T-cell (primary cell): Measurements from ENCODE around the gene NPHP4. TPM values are rescaled to one million over a fixed set of nuclear protein-coding genes. Genes with fewer than 3 reads are reported as not detected.

Experiments
- ATAC-seq, 4 experiments: fragments of 200-7000 bp in 3 of 4; fragments of 150-1000 bp in 1 of 4; cut with Tn5 transposase; replicated peaks in 1 of 4; 1 replicate in 3 of 4; 2 replicates in 1 of 4; pipeline ENCODE4 v1.10.0; 2021; ENCODE audit warnings: moderate library complexity in 3 of 4, mild to moderate bottlenecking in 2 of 4, moderate number of reproducible peaks in 1 of 4
- CTCF ChIA-PET, 2 donors: fragments of 300-600 bp; sonication (Branson Sonifier 250); formaldehyde crosslinking; loops; one replicate each; lab custom pipeline; 2022; ENCODE audit warnings: antibody characterized with exemption in 2 of 2; lab: Charles Lee
- POLR2A ChIA-PET, 2 donors: fragments of 300-600 bp; sonication (Branson Sonifier 250); formaldehyde crosslinking; loops; one replicate each; lab custom pipeline; 2022; ENCODE audit warnings: antibody characterized with exemption in 2 of 2; lab: Charles Lee
- DNase-seq, 35 experiments: peaks; one replicate each; pipeline versions ENCODE4 v3.0.0 to v3.0.0-alpha.2; 2013 to 2023
- H3K27ac ChIP-seq: one replicate; pipeline ENCODE4 v1.5.1; 2013; ENCODE audit warnings: low read length
- H3K27me3 ChIP-seq, 2 experiments: replicated peaks in 1 of 2; 1 replicate in 1 of 2; 2 replicates in 1 of 2; pipeline versions ENCODE4 v1.6.1 to v1.7.0; 2013; ENCODE audit warnings: low read length in 1 of 2, mixed read lengths in 1 of 2; ENCODE audit not compliant: control insufficient read depth in 2 of 2, insufficient read depth in 2 of 2; ENCODE audit errors: extremely low read depth in 1 of 2
- H3K36me3 ChIP-seq, 2 donors: 1 replicate in 1 of 2; 2 replicates in 1 of 2; pipeline versions ENCODE4 v1.6.1 to v1.7.0; 2013; ENCODE audit warnings: low read length in 1 of 2; ENCODE audit not compliant: control insufficient read depth in 2 of 2, insufficient read depth in 1 of 2; ENCODE audit errors: extremely low read depth in 1 of 2
- H3K4me1 ChIP-seq, 2 experiments: 1 replicate in 1 of 2; 2 replicates in 1 of 2; pipeline versions ENCODE4 v1.6.1 to v1.7.0; 2013; ENCODE audit warnings: low read length in 2 of 2, mixed read lengths in 1 of 2; ENCODE audit not compliant: insufficient read depth in 2 of 2, control insufficient read depth in 1 of 2; ENCODE audit errors: extremely low read depth in 1 of 2
- H3K4me3 ChIP-seq, 2 donors: 1 replicate in 1 of 2; 2 replicates in 1 of 2; pipeline versions ENCODE4 v1.5.1 to v1.7.0; 2013; ENCODE audit warnings: mild to moderate bottlenecking in 2 of 2, low read length in 1 of 2, moderate library complexity in 1 of 2; ENCODE audit not compliant: control insufficient read depth in 1 of 2; ENCODE audit errors: extremely low read depth in 1 of 2
- H3K9me3 ChIP-seq: 2 replicates; pipeline ENCODE4 v1.7.0; 2013
- H3K27ac Mint-ChIP-seq, 2 donors: one replicate each; pipeline ENCODE4 v1.8.0; 2020 to 2021; ENCODE audit warnings: mild to moderate bottlenecking in 2 of 2, mixed read lengths in 2 of 2
- H3K27me3 Mint-ChIP-seq, 2 donors: one replicate each; pipeline ENCODE4 v1.8.0; 2021 to 2022; ENCODE audit warnings: mixed read lengths in 2 of 2
- H3K36me3 Mint-ChIP-seq: one replicate; pipeline ENCODE4 v1.8.0; 2021; ENCODE audit warnings: mixed read lengths
- H3K4me1 Mint-ChIP-seq, 3 donors: one replicate each; pipeline ENCODE4 v1.8.0; 2020 to 2022; ENCODE audit warnings: mixed read lengths in 3 of 3, mild to moderate bottlenecking in 1 of 3
- H3K4me3 Mint-ChIP-seq, 3 donors: one replicate each; pipeline ENCODE4 v1.8.0; 2020 to 2022; ENCODE audit warnings: mild to moderate bottlenecking in 3 of 3, mixed read lengths in 3 of 3, moderate library complexity in 3 of 3
- H3K9me3 Mint-ChIP-seq, 3 donors: one replicate each; pipeline ENCODE4 v1.8.0; 2020 to 2022; ENCODE audit warnings: mixed read lengths in 3 of 3
- WGBS: methylation state at CpG from one replicate; pipeline ENCODE4 v1.1.5; 2013; ENCODE audit warnings: missing lambda C conversion rate; ENCODE audit not compliant: insufficient coverage; 5-methylcytosine and 5-hydroxymethylcytosine counted together
- total RNA-seq, 35 experiments: library from RNA in 6 of 35; stranded (reverse) in 6 of 35; fragments of 120-200 nt in 1 of 35; gene quantifications; one replicate each; pipeline versions ENCODE4 v1.2.1 to v1.2.4 and lab custom pipeline; 2013 to 2026

NPHP4 gene
- total RNA-seq, 5 donors from 2014 or later (not counting 1 experiment from before 2014, with no cell fraction given) = 9.0 to 10.5 (median 9.8) TPM

- no peak for DNase-seq
- H3K27me3 ChIP-seq = no peaks in the 10 kb centered on the region
- no peaks in the 10 kb centered on the region for H3K4me1 ChIP-seq
- peaks cover 0 to 2% of the 10 kb centered on the region in 2 donors for H3K36me3 ChIP-seq
- CTCF ChIA-PET = no interaction called here
- H3K27ac ChIP-seq = no peak overlapping the region
- Mint-ChIP-seq H3K36me3 (peaks cover 14% of the 10 kb centered on the region), H3K4me1 (no peaks in the 10 kb centered on the region), H3K27me3 (no peaks in the 10 kb centered on the region), H3K27ac (no peak overlapping the region), H3K4me3 (no peak overlapping the region), H3K9me3 (no peaks in the 10 kb centered on the region)
- POLR2A ChIA-PET = no interaction called here
- H3K4me3 ChIP-seq = no peak overlapping the region
- 94% methylated on average over 22 of the region's 27 CpGs for WGBS
- no peaks in the 10 kb centered on the region for H3K9me3 ChIP-seq
- no peak for ATAC-seq
Observed at GRCh38 chr1:5861871-5862825, 130.1 kb downstream of the NPHP4 start.

- Mint-ChIP-seq H3K27ac (no peak overlapping the region), H3K9me3 (no peaks in the 10 kb centered on the region), H3K4me1 (no peaks in the 10 kb centered on the region), H3K36me3 (peaks cover 8% of the 10 kb centered on the region), H3K4me3 (no peak overlapping the region), H3K27me3 (no peaks in the 10 kb centered on the region)
- Histone ChIP-seq H3K36me3 (no peaks in the 10 kb centered on the region), H3K27me3 (no peaks in the 10 kb centered on the region), H3K4me1 (no peaks in the 10 kb centered on the region), H3K9me3 (no peaks in the 10 kb centered on the region), H3K4me3 (no peak overlapping the region), H3K27ac (no peak overlapping the region)
- 96% methylated on average over 17 of the region's 19 CpGs for WGBS
- DNase-seq (no peak), ATAC-seq (no peak)
- ChIA-PET CTCF (no interaction called here), POLR2A (no interaction called here)
Observed at GRCh38 chr1:5860277-5860676, 131.9 kb downstream of the NPHP4 start.

GRCh38 chr1:5859766-5860165, 132.5 kb downstream of the NPHP4 start:
- no peaks in the 10 kb centered on the region for H3K36me3 ChIP-seq
- H3K9me3 Mint-ChIP-seq = no peaks in the 10 kb centered on the region
- H3K27ac Mint-ChIP-seq = no peak overlapping the region
- H3K4me3 Mint-ChIP-seq = no peak overlapping the region
- H3K27me3 Mint-ChIP-seq = no peaks in the 10 kb centered on the region
- H3K27ac ChIP-seq = no peak overlapping the region
- peaks cover 8% of the 10 kb centered on the region for H3K36me3 Mint-ChIP-seq
- no peak for DNase-seq
- no peaks in the 10 kb centered on the region for H3K9me3 ChIP-seq
- CTCF ChIA-PET = no interaction called here
- POLR2A ChIA-PET = no interaction called here
- H3K27me3 ChIP-seq = no peaks in the 10 kb centered on the region
- H3K4me3 ChIP-seq = no peak overlapping the region
- no peak for ATAC-seq
- WGBS = 89% methylated on average over 14 of the region's 16 CpGs
- H3K4me1 ChIP-seq = no peaks in the 10 kb centered on the region
- H3K4me1 Mint-ChIP-seq = no peaks in the 10 kb centered on the region

- H3K4me1 ChIP-seq = no peaks in the 10 kb centered on the region
- no peaks in the 10 kb centered on the region for H3K9me3 Mint-ChIP-seq
- CTCF ChIA-PET = no interaction called here
- H3K4me1 Mint-ChIP-seq = no peaks in the 10 kb centered on the region
- no peaks in the 10 kb centered on the region for H3K27me3 ChIP-seq
- no peaks in the 10 kb centered on the region for H3K36me3 ChIP-seq
- POLR2A ChIA-PET = no interaction called here
- WGBS = 90% methylated on average over 23 of the region's 25 CpGs
- ATAC-seq (no peak), DNase-seq (no peak)
- H3K4me3 Mint-ChIP-seq = no peak overlapping the region
- H3K36me3 Mint-ChIP-seq = peaks cover 5% of the 10 kb centered on the region
- H3K4me3 ChIP-seq = no peak overlapping the region
- H3K9me3 ChIP-seq = no peaks in the 10 kb centered on the region
- H3K27ac Mint-ChIP-seq = no peak overlapping the region
- no peak overlapping the region for H3K27ac ChIP-seq
- H3K27me3 Mint-ChIP-seq = no peaks in the 10 kb centered on the region
Observed at GRCh38 chr1:5858844-5859407, 133.3 kb downstream of the NPHP4 start.

- no peaks in the 10 kb centered on the region for H3K4me1 ChIP-seq
- H3K27ac Mint-ChIP-seq = no peak overlapping the region
- H3K27ac ChIP-seq = no peak overlapping the region
- H3K36me3 ChIP-seq = no peaks in the 10 kb centered on the region
- H3K36me3 Mint-ChIP-seq = peaks cover 3% of the 10 kb centered on the region
- no peaks in the 10 kb centered on the region for H3K9me3 ChIP-seq
- CTCF ChIA-PET = no interaction called here
- no peaks in the 10 kb centered on the region for H3K4me1 Mint-ChIP-seq
- 92% methylated on average over 16 of the region's 19 CpGs for WGBS
- POLR2A ChIA-PET = no interaction called here
- no peak for ATAC-seq
- H3K4me3 Mint-ChIP-seq = no peak overlapping the region
- H3K27me3 Mint-ChIP-seq = no peaks in the 10 kb centered on the region
- H3K4me3 ChIP-seq = no peak overlapping the region
- DNase-seq = no peak
- no peaks in the 10 kb centered on the region for H3K9me3 Mint-ChIP-seq
- no peaks in the 10 kb centered on the region for H3K27me3 ChIP-seq
Observed at GRCh38 chr1:5858246-5858645, 134.0 kb downstream of the NPHP4 start.

GRCh38 chr1:5857508-5858090, 134.6 kb downstream of the NPHP4 start:
- no peak overlapping the region for H3K27ac Mint-ChIP-seq
- Histone ChIP-seq H3K9me3 (no peaks in the 10 kb centered on the region), H3K4me1 (no peaks in the 10 kb centered on the region), H3K36me3 (no peaks in the 10 kb centered on the region), H3K27ac (no peak overlapping the region), H3K4me3 (no peak overlapping the region), H3K27me3 (peaks cover 0 to 4% of the 10 kb centered on the region in 2 experiments)
- no peak overlapping the region for H3K4me3 Mint-ChIP-seq
- H3K36me3 Mint-ChIP-seq = peaks cover 2% of the 10 kb centered on the region
- DNase-seq = no peak
- ChIA-PET POLR2A (no interaction called here), CTCF (no interaction called here)
- H3K4me1 Mint-ChIP-seq = no peaks in the 10 kb centered on the region
- H3K9me3 Mint-ChIP-seq = no peaks in the 10 kb centered on the region
- ATAC-seq = no peak
- WGBS = 89% methylated on average over 11 of the region's 16 CpGs
- H3K27me3 Mint-ChIP-seq = no peaks in the 10 kb centered on the region
